ENCODE measurements around the gene HNF1A.

- TF ChIP-seq POLR2A (IDR thresholded peaks at IDR 0.05) (no peak), POLR2AphosphoS5 (IDR thresholded peaks at IDR 0.05) (no peak), CTCF (IDR thresholded peaks at IDR 0.05) (no peak)
Observed at GRCh38 chr12:121001841-121002483, 23.6 kb downstream of the HNF1A start.
